CD4-positive, alpha-beta T cell (primary cell): ENCODE measurements around the gene SYT13. TPM values are rescaled to one million over a fixed set of nuclear protein-coding genes. Genes with fewer than 3 reads are reported as not detected.

Source experiments
- ATAC-seq: fragments of 200-7000 bp; cut with Tn5 transposase; one replicate; pipeline ENCODE4 v1.10.0; 2022; ENCODE audit warnings: mild to moderate bottlenecking; ENCODE audit not compliant: poor library complexity
- CTCF ChIA-PET: fragments of 350-600 bp; sonication (Branson Sonifier 250); formaldehyde crosslinking; loops from one replicate; lab custom pipeline; 2021; ENCODE audit warnings: antibody characterized with exemption, inconsistent platforms; lab: Charles Lee
- POLR2A ChIA-PET: fragments of 350-600 bp; sonication (Branson Sonifier 250); formaldehyde crosslinking; loops from one replicate; lab custom pipeline; 2021; ENCODE audit warnings: antibody characterized with exemption, inconsistent platforms; lab: Charles Lee
- DNase-seq, 14 experiments: peaks; one replicate each; pipeline ENCODE4 v3.0.0-alpha.2; 2013 to 2020; ENCODE audit warnings: mixed read lengths in 2 of 14
- H3K27ac ChIP-seq, 2 donors: one replicate each; pipeline versions ENCODE4 v1.5.1 to v1.7.0; 2013; ENCODE audit warnings: low read length in 2 of 2, low read depth in 1 of 2, mild to moderate bottlenecking in 1 of 2
- H3K27me3 ChIP-seq, 2 experiments: 1 replicate in 1 of 2; 2 replicates in 1 of 2; pipeline versions ENCODE4 v1.6.1 to v1.7.0; 2013; ENCODE audit warnings: low read length in 2 of 2, control low read depth in 1 of 2, mild to moderate bottlenecking in 1 of 2, moderate library complexity in 1 of 2; ENCODE audit not compliant: insufficient read depth in 2 of 2, control insufficient read depth in 1 of 2
- H3K36me3 ChIP-seq: one replicate; pipeline ENCODE4 v1.6.1; 2013; ENCODE audit warnings: low read length, control low read depth; ENCODE audit not compliant: insufficient read depth
- H3K4me1 ChIP-seq: one replicate; pipeline ENCODE4 v1.6.1; 2013; ENCODE audit warnings: low read length, control low read depth; ENCODE audit not compliant: insufficient read depth
- H3K4me3 ChIP-seq: one replicate; pipeline ENCODE4 v1.5.1; 2013; ENCODE audit warnings: mild to moderate bottlenecking, low read length, moderate library complexity
- H3K9me3 ChIP-seq, 2 experiments: 1 replicate in 1 of 2; 2 replicates in 1 of 2; pipeline versions ENCODE4 v1.6.1 to v1.7.0; 2013; ENCODE audit warnings: low read length in 2 of 2, mild to moderate bottlenecking in 2 of 2, control low read depth in 1 of 2, moderate library complexity in 1 of 2; ENCODE audit not compliant: control insufficient read depth in 1 of 2, insufficient read depth in 1 of 2
- H3K27ac Mint-ChIP-seq: one replicate; pipeline ENCODE4 v1.8.0; 2020; ENCODE audit warnings: mixed read lengths
- H3K27me3 Mint-ChIP-seq: one replicate; pipeline ENCODE4 v1.8.0; 2021; ENCODE audit warnings: mixed read lengths
- H3K36me3 Mint-ChIP-seq: one replicate; pipeline ENCODE4 v1.8.0; 2021; ENCODE audit warnings: low read depth, mixed read lengths
- H3K4me1 Mint-ChIP-seq: one replicate; pipeline ENCODE4 v1.8.0; 2021; ENCODE audit warnings: low read depth, mixed read lengths
- H3K4me3 Mint-ChIP-seq: one replicate; pipeline ENCODE4 v1.8.0; 2020; ENCODE audit warnings: mild to moderate bottlenecking, mixed read lengths
- H3K9me3 Mint-ChIP-seq: one replicate; pipeline ENCODE4 v1.8.0; 2020; ENCODE audit warnings: mixed read lengths
- intact Hi-C, 2 experiments: fragments of 100-400 bp; cut with DNase I in 1 of 2; cut with micrococcal nuclease in 1 of 2; formaldehyde crosslinking; loops; one replicate each; pipeline versions ENCODE4 v1.15.1 to v1.9.0; 2023 to 2025; cut with DNase I, micrococcal nuclease
- total RNA-seq, 174 experiments: library from RNA in 2 of 174; stranded (reverse) in 2 of 174; gene quantifications; one replicate each; pipeline ENCODE4 v1.2.3 and lab custom pipeline; 2021 to 2026
- TF ChIP-seq, protein P1 (sequence below): fragments of 200-600 bp; IDR thresholded peaks from one replicate; pipeline ENCODE4 v1.8.0; 2022; ENCODE audit warnings: antibody characterized with exemption, mild to moderate bottlenecking

Gene SYT13
- total RNA-seq, 2 experiments from 2014 or later, result not detected

DNA sequence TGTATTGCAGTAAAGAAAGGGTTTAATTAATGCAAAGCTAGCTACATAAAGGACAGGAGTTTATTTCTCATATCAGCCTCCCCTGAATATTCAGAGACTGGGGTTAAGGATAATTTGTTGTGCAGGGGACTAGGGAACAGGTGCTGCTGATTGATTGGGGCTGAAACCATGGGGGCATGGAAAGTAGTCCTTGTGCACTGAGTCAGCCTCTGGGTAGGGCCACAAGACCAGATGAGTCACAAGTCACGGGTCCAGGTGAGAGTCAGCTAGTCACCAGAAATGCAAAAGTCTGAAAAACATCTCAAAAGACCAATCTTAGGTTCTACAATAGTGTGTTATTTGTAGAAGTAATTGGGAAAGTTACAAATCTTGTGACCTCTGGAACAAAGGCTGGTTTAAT, 32.9 kb upstream of the SYT13 start:
- no peaks in the 10 kb centered on the region for H3K4me1 Mint-ChIP-seq
- peaks cover 58% of the 10 kb centered on the region for H3K27me3 Mint-ChIP-seq
- intact Hi-C loops, result no loop called here

DNA sequence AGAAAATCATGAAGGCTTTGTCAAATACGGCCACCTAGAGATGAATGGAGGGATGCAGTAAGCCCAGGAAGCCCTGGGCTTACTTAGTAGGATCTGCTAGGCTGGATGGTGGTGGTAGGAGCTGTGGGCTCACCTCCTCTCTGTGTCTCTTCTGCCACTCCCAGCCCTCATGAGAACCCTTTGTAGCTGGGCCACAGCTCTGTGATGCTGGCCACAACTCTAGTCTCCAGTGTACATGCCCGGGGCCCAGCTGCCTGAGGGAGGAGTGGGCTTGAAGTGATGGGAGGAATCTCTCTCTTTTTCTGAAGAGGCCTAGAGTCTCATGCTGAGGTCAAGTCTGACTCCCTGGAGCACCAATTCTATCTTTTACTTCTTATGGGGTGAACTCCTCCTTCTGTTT, 32.4 kb upstream of the SYT13 start:
- POLR2A ChIA-PET, result no interaction called here
- Mint-ChIP-seq H3K4me1 (no peaks in the 10 kb centered on the region), H3K27me3 (peaks cover 57% of the 10 kb centered on the region), H3K36me3 (no peaks in the 10 kb centered on the region), H3K9me3 (no peaks in the 10 kb centered on the region), H3K27ac (no peak overlapping the region), H3K4me3 (no peak overlapping the region)
- Histone ChIP-seq H3K36me3 (no peaks in the 10 kb centered on the region), H3K27me3 (peaks cover 5 to 13% of the 10 kb centered on the region in 2 experiments), H3K4me1 (no peaks in the 10 kb centered on the region), H3K9me3 (no peaks in the 10 kb centered on the region), H3K4me3 (no peak overlapping the region), H3K27ac (no peak overlapping the region)
- DNase-seq, result no peak
- no peak for ATAC-seq
- CTCF ChIA-PET, result interaction anchor here (1.4 kb wide), 1 partner anchor 8 kb away, joined by 5 read pairs; no protein-coding TSS in a partner anchor
- TF ChIP-seq, protein P1, sequence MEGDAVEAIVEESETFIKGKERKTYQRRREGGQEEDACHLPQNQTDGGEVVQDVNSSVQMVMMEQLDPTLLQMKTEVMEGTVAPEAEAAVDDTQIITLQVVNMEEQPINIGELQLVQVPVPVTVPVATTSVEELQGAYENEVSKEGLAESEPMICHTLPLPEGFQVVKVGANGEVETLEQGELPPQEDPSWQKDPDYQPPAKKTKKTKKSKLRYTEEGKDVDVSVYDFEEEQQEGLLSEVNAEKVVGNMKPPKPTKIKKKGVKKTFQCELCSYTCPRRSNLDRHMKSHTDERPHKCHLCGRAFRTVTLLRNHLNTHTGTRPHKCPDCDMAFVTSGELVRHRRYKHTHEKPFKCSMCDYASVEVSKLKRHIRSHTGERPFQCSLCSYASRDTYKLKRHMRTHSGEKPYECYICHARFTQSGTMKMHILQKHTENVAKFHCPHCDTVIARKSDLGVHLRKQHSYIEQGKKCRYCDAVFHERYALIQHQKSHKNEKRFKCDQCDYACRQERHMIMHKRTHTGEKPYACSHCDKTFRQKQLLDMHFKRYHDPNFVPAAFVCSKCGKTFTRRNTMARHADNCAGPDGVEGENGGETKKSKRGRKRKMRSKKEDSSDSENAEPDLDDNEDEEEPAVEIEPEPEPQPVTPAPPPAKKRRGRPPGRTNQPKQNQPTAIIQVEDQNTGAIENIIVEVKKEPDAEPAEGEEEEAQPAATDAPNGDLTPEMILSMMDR, result no peak
- intact Hi-C loops, result no loop called here

More for the DNA sequence above, 32.9 kb upstream of the SYT13 start:
- Histone ChIP-seq H3K9me3 (no peaks in the 10 kb centered on the region), H3K27me3 (peaks cover 5 to 15% of the 10 kb centered on the region in 2 experiments), H3K4me1 (no peaks in the 10 kb centered on the region), H3K36me3 (no peaks in the 10 kb centered on the region), H3K4me3 (no peak overlapping the region), H3K27ac (no peak overlapping the region)
- H3K36me3 Mint-ChIP-seq, result no peaks in the 10 kb centered on the region
- no peak overlapping the region for H3K27ac Mint-ChIP-seq
- no peak for ATAC-seq
- TF ChIP-seq, protein P1, result no peak
- H3K9me3 Mint-ChIP-seq, result no peaks in the 10 kb centered on the region
- DNase-seq, result no peak
- CTCF ChIA-PET, result interaction anchor here (1.4 kb wide), 1 partner anchor 9 kb away, joined by 5 read pairs; no protein-coding TSS in a partner anchor
- H3K4me3 Mint-ChIP-seq, result no peak overlapping the region
- POLR2A ChIA-PET, result no interaction called here

DNA sequence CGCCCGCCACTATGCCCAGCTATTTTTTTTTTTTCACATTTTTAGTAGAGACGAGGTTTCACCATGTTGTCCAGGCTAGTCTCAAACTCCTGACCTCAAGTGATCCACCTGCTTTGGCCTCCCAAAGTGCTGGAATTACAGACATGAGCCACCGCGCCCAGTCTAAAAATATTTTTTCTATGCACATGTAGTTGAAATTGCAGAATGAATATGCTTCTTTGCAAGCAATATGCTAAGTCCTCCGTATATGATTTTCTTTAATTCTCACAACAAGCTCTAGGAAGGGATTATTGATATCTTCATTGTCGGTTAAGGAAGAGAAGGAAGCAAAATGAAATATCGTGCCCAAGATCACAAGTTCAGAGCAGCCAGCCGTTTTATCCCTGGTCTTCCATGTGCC, 30.1 kb upstream of the SYT13 start:
- no peaks in the 10 kb centered on the region for H3K9me3 ChIP-seq
- Mint-ChIP-seq H3K27me3 (peaks cover 46% of the 10 kb centered on the region), H3K27ac (no peak overlapping the region), H3K36me3 (no peaks in the 10 kb centered on the region), H3K4me1 (no peaks in the 10 kb centered on the region), H3K9me3 (no peaks in the 10 kb centered on the region), H3K4me3 (no peak overlapping the region)
- H3K27me3 ChIP-seq, result peaks cover 8 to 13% of the 10 kb centered on the region in 2 experiments
- DNase-seq (no peak), ATAC-seq (no peak)
- no peak overlapping the region for H3K27ac ChIP-seq
- POLR2A ChIA-PET, result no interaction called here
- intact Hi-C loops, result no loop called here
- H3K36me3 ChIP-seq, result no peaks in the 10 kb centered on the region
- no peak overlapping the region for H3K4me3 ChIP-seq
- CTCF ChIA-PET, result no interaction called here
- TF ChIP-seq, protein P1, result no peak
- H3K4me1 ChIP-seq, result no peaks in the 10 kb centered on the region
